GM12801 (cell line): ENCODE data around the gene TBCA.

ENCODE experiments used
- TF ChIP-seq, protein P1 (sequence below): IDR thresholded peaks from one replicate; pipeline ENCODE4 v1.5.1; 2011; ENCODE audit warnings: control low read depth; ENCODE audit not compliant: insufficient read length; ENCODE audit errors: extremely low read depth

The TBCA gene

DNA sequence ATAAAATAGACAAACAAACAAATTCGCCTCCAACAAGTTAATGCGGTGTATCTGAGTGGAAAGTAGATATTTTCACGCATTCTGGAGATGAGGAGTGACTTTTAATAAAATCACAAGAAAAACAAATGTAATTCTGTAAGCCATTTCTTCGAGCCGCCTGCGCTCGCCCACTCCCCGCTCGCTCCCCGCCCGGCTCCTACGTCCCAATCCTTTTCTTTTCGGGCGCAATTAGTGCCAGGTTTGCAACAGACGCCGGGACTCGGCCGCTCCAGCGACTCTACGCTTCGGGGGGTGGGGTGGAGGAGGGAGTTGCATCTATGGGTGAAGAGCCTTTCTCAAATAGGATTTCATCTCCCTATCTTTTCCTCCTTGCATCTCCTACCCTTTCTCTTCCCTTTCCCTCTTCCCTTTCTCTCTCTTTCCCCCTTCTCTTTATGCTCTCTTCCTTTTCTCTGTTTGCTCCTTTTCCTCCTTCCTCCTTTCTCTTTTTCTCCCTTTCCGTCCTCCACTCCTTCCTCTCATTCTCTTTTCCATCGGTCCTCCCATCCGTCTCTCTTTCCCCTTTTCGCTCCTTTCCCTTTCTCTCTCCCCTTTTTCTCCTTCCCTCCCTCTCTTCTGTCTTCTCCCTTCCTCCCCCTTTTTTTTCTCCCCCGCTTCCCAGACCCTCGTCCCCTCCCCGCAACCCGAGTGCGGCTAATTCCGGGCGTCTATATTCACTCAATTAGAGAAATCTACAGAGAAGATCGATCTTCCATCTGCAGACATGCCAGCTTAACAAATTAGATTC lies 131.6 kb downstream of the TBCA start:
- TF ChIP-seq, protein P1, sequence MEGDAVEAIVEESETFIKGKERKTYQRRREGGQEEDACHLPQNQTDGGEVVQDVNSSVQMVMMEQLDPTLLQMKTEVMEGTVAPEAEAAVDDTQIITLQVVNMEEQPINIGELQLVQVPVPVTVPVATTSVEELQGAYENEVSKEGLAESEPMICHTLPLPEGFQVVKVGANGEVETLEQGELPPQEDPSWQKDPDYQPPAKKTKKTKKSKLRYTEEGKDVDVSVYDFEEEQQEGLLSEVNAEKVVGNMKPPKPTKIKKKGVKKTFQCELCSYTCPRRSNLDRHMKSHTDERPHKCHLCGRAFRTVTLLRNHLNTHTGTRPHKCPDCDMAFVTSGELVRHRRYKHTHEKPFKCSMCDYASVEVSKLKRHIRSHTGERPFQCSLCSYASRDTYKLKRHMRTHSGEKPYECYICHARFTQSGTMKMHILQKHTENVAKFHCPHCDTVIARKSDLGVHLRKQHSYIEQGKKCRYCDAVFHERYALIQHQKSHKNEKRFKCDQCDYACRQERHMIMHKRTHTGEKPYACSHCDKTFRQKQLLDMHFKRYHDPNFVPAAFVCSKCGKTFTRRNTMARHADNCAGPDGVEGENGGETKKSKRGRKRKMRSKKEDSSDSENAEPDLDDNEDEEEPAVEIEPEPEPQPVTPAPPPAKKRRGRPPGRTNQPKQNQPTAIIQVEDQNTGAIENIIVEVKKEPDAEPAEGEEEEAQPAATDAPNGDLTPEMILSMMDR = no peak

DNA sequence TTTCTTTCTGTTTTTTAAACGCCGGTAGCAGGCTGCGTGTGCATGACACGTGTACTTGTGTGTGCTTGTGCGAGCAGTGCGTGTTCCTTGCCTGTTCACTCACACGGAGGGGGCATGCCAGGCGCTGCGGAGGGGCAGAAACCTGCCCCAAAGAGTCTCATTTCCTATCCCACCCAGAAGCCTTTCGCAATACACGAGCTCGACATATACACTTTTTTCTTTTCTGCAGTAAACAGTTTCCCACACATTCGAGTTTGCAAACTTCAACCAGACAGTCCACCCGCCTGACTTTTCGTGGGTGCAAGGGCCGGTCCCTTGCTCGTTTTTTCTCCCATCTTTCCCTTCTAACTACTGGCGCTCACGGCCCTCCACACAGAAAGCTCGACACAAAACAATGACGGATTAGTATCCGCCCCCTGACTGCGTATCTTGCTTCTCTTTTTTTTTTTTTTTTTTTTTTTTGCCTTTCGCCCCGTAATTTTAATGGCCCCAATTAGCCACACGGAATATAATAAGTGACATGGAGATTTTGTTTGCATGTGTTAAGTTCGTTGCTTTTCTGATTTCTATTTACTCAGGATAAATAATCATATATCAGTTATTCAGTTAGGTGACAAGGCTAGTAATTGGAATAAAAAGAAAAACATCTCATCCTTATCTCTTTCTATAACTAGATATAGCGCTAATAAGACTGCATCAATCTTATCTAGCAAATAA lies 132.3 kb downstream of the TBCA start:
- TF ChIP-seq, protein P1 = no peak

DNA sequence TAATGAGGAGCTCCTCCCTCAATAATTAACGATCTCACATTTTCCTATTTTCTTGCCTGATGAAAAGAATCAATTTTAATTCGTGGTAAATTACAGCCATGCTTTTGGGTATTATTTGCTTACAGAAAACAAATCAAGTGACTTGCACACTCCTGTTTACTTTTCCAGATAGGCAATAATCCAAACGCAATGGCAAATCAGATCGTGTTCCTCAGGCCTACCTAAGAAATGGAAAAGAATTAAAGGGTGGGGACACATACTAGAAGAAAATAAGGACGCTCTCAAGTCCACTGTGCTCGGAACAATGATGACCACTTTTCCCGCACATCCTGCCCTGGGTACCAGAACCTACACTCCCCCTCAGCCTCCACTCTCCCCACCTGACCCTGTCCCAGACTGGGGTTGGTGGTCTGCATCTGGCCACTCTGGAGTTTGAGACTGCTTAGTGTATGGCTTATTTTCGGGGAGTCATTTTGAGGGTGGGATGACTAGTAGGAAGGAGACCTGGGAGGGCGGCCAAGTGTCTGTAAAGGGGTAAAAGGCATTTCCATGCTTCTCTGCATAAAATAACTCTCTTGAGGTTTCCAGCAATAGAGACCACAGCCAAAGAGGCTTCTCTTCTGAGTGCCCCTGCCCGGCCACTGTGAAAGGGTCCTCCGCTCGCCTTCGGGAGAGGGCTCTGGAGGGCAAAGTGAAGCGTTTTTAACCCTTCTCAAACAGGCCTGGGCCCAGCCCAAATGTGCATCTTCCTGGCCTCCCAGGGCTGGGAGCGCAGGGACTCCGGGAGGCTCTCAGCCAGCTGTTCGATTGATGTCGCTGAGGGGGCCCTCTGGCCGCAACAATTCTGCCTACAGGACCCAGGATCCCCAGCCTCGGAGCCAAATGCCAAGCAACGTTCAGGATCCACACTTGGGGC lies 133.1 kb downstream of the TBCA start:
- TF ChIP-seq, protein P1 = no peak

DNA sequence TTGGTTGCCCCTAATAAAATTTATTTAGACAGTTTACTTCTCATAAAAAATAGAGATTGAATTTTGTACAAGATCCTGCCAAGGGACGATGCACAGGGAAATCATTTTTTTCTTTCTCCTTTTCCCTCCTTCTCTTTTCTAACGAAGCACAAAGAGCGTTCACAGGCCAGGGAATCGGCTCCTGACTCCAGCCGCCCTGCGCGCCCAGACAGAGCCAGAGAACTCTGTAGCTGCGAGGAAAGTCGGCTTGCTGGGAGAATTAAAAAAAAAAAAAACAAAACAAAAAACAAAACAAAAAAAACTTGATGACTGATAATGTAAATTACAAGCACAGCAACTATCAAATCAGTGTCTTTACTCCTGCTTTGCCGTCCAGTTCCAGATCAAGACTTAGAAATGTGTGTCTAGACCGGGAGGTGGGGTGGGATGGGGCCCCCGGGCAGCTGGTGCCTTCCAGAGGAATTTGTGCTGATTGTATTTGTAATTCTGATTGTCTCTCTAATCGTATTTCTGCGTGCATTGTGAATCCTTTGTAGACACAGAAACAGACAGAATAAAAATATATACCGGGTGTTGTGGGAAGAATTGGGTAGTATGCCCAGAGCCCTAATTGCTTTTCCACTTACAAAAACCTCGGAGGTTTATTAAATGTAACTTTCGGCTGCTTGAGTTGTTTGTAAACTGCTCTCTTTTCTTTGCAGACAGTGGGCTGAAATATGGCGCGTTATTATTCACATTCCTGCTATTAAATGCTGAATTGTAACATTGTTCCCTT lies 134.0 kb downstream of the TBCA start:
- TF ChIP-seq, protein P1 = no peak

DNA sequence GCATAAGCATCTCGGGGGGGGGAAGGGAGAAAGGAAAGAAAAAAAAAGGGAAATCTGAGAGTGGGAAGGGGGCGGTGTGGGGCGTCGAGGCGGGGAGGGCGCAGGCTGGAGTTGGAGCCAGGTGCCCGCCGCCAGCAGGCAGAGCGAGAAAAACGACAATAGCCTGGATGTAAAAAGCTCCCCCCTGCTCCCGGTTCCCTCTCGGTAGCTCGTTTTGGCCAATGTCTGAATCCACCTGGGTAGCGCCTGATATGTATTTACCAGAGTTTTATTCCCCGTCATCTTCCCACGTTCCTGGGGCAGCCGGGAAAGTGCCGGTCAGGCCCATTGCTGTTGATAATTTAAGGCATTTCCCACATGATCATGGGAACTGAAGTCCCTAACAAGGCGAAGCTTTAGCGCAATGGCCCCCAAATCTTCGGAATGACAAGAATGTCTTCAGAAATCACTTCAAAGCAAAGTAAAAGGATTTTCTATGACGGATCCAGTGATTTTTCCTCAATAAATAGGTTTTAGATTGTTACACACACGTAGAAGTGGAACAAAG lies 134.7 kb downstream of the TBCA start:
- TF ChIP-seq, protein P1 = no peak
